HG03039 (cell line): ENCODE results near the gene PRKAR2B.
A peak's percentile ranks its signal among the peaks of the same experiment; 100 is the strongest.

Experiments
- ATAC-seq: cut with Tn5 transposase; IDR thresholded peaks from one replicate; pipeline ENCODE4 v1.9.1; 2021; ENCODE audit warnings: mild to moderate bottlenecking, moderate library complexity; ENCODE audit not compliant: unreplicated experiment

Gene PRKAR2B

GRCh38 chr7:107044347-107045194 lies at the start of gene PRKAR2B:
PRKAR2B (plus strand) TSS chr7:107044705; CDS start chr7:107044908, 203 bp downstream.
- ATAC-seq, result peak; percentile 78

- no peak for ATAC-seq
Measured at GRCh38 chr7:106994833-106995232, 49.7 kb upstream of the PRKAR2B start.

GRCh38 chr7:106997487-106998271 lies 46.8 kb upstream of the PRKAR2B start:
- ATAC-seq, result no peak

- no peak for ATAC-seq
Measured at GRCh38 chr7:106999023-106999422, 45.5 kb upstream of the PRKAR2B start.

- no peak for ATAC-seq
Measured at GRCh38 chr7:107001490-107001889, 43.0 kb upstream of the PRKAR2B start.

GRCh38 chr7:107002126-107002525 lies 42.4 kb upstream of the PRKAR2B start:
- no peak for ATAC-seq

- no peak for ATAC-seq
Measured at GRCh38 chr7:107002529-107002998, 41.9 kb upstream of the PRKAR2B start.

GRCh38 chr7:107007007-107007891 lies 37.3 kb upstream of the PRKAR2B start:
- ATAC-seq, result no peak

- ATAC-seq, result no peak
Measured at GRCh38 chr7:107007892-107008287, 36.6 kb upstream of the PRKAR2B start.

GRCh38 chr7:107009846-107010203 lies 34.7 kb upstream of the PRKAR2B start:
- ATAC-seq, result no peak

- no peak for ATAC-seq
Measured at GRCh38 chr7:107012691-107013090, 31.8 kb upstream of the PRKAR2B start.

GRCh38 chr7:107014387-107015023 lies 30.0 kb upstream of the PRKAR2B start:
- ATAC-seq, result no peak

- no peak for ATAC-seq
Measured at GRCh38 chr7:107016312-107016711, 28.2 kb upstream of the PRKAR2B start.

- no peak for ATAC-seq
Measured at GRCh38 chr7:107017965-107018719, 26.4 kb upstream of the PRKAR2B start.

- no peak for ATAC-seq
Measured at GRCh38 chr7:107020400-107020799, 24.1 kb upstream of the PRKAR2B start.

- ATAC-seq, result no peak
Measured at GRCh38 chr7:107021600-107021999, 22.9 kb upstream of the PRKAR2B start.

GRCh38 chr7:107023522-107024151 lies 20.9 kb upstream of the PRKAR2B start:
- no peak for ATAC-seq

GRCh38 chr7:107024906-107025305 lies 19.6 kb upstream of the PRKAR2B start:
- ATAC-seq, result no peak

- ATAC-seq, result no peak
Measured at GRCh38 chr7:107025449-107026103, 18.9 kb upstream of the PRKAR2B start.
